Measurements from ENCODE around the gene CDO1. TPM values are rescaled to one million over a fixed set of nuclear protein-coding genes. Genes with fewer than 3 reads are reported as not detected.
"Not testable (repeated sequence)": the region's sequence is repeated elsewhere in the genome, so short reads cannot be mapped to it uniquely, and the experiment has no call there.

Gene CDO1
- polyA plus RNA-seq, 1 donor from 2014 or later, result not detected

DNA sequence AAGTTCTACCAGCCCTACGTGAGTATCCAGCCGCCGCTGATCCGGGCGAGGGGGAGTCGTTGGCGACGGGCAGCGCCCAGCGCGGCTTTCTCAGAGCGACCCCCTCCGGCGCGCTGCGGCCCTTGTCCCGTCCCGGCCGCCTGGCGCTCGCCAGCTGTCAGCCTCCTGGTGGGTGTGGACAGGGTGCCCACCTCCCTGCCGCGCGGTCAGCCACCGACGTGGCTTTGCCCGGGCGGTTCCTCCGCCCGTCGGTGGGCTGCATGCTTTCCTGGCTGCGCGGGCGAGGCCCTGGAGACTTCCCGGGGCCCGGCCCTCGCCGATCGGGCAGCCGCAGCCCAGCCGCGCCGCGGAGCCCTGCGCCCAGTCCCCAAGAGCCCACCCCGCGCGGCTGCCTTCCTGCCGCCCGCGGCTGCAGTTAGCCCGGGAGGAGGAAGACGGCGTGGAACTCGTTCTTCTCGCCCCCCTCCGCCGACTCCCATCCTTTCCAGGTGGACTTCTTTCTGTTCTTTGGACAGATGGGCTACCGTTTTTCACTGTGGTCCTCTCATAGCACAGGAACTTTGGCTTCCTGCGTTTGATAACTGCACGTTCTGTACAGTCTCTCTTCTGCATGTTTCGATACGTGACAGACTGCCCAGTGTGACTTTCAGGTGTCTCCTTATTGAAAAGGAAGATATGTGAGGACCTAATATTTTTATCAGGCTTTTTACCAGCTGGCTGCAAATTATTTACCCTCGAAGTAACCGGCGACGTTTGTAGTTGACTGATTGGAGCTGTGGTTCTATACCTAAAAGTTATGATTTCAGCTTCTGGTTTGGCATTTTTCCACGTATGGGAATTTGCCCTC is 25.9 kb upstream of the CDO1 start:
- Mint-ChIP-seq H3K36me3 (no peaks in the 10 kb centered on the region), H3K27ac (peak overlapping the region; percentile 98 to 100 (median 98)), H3K27me3 (no peaks in the 10 kb centered on the region), H3K4me1 (peaks cover 44 to 48% (median 46%) of the 10 kb centered on the region in 3 donors), H3K9me3 (no peaks in the 10 kb centered on the region), H3K4me3 (peak overlapping the region; percentile 98 to 100 (median 99))

DNA sequence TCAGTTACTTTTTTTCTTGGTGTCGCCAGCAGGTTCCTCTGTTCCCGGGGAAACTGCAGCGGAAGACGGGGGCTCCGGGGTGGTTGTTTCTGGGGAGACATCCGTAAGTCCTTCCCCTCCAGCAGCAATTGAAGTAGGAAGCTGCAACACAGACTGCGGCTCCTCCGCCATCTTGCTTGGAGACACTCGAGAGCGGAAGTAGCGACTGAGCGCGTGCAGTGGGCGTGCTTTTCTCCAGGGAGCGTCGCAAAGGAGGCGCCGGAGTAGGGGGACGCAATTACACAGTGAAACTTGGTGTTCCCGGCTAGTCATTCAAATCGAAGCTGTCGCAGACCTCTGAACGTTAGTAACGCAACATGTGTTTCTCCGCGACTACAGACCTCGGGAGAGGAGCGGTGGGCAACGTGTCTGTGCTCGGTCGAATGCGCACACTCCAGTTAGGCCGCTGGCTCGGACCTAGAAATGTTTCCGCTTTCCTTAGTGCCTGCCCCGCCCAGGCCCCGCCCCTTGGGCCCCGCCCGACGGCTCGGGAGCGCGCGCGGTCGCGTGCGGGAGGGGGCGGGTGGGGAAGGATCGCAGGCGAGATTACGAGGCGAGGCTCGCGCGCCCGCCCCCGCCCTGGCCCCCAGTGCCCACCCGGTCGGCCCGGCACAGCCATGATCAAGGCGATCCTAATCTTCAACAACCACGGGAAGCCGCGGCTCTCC is 25.1 kb upstream of the CDO1 start, which contains the start of the genes AP3S1 and ATG12:
TSS of gene AP3S1 (plus strand) at position 554 of the 707 bp plus-strand sequence. CDS start at position 657, 103 bp downstream.
TSS of gene ATG12 (minus strand) at position 184 of the 707 bp plus-strand sequence. CDS start at position 171, 13 bp downstream.
- peak within 1 kb of the TSS; percentile 98 to 100 (median 99) for H3K27ac Mint-ChIP-seq
- H3K4me3 Mint-ChIP-seq, result peak within 1 kb of the TSS; percentile 98 to 100 (median 99)
- no peaks in the 10 kb centered on the region for H3K36me3 Mint-ChIP-seq
- peaks cover 44 to 52% (median 47%) of the 10 kb centered on the region in 3 donors for H3K4me1 Mint-ChIP-seq
- no peaks in the 10 kb centered on the region for H3K9me3 Mint-ChIP-seq
- no peaks in the 10 kb centered on the region for H3K27me3 Mint-ChIP-seq

DNA sequence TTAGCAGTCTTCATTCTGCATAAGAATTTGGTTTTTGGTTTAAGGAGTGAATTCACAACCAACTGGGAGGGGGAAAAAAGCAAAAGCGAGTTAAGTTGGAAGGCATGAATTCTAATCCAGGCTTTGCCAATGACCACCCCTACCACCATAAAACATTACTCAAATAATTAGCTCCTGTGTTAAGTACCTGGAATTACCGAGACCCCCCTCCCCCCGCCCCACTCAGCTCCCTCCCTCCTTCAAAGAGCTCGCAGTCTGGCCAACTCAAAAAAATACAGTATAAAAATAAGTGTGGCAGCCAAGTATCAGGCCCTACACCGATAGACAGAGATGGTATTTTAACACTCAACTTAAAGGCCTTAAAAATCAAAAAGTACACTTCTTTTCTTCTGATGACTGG is 24.4 kb upstream of the CDO1 start:
- H3K27ac Mint-ChIP-seq, result peak overlapping the region; percentile 98 to 100 (median 99)
- H3K36me3 Mint-ChIP-seq, result peaks cover 2% of the 10 kb centered on the region
- H3K4me1 Mint-ChIP-seq, result peaks cover 44 to 52% (median 47%) of the 10 kb centered on the region in 3 donors
- H3K27me3 Mint-ChIP-seq, result no peaks in the 10 kb centered on the region
- H3K4me3 Mint-ChIP-seq, result peak overlapping the region; percentile 98 to 100 (median 99)
- H3K9me3 Mint-ChIP-seq, result no peaks in the 10 kb centered on the region

DNA sequence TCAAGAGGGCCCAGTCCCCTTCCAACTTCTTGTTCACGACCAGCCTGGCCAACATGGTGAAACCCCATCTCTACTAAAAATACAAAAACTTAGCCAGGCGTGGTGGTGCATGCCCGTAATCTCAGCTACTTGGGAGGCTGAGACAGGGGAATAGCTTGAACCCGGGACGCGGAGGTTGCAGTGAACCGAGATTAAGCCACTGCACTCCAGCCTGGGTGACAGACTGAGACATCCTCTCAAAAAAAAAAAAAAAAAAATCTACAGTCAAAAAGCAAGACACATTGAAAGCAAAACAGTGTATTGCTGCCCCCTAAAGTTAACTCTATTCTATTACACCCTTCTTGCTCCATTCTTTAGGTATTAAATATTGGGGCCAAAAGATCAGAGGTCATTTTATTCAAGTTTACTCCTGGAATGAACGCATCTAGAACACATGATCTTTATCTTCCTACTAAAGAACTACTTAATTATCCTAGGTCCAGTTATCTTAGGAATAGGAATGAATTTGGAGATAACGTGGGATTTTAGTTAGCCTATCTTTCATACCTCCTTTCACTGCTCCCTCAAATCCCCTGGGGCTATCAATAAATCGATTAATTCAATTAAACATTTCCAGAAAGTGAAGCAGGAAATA is 22.5 kb upstream of the CDO1 start:
- no peaks in the 10 kb centered on the region for H3K9me3 Mint-ChIP-seq
- no peaks in the 10 kb centered on the region for H3K27me3 Mint-ChIP-seq
- H3K4me3 Mint-ChIP-seq, result peak overlapping the region; percentile 34 to 99 (median 92)
- peaks cover 4% of the 10 kb centered on the region for H3K36me3 Mint-ChIP-seq
- H3K4me1 Mint-ChIP-seq, result peaks cover 30 to 38% (median 34%) of the 10 kb centered on the region in 3 donors
- peak overlapping the region; percentile 47 to 98 (median 73) for H3K27ac Mint-ChIP-seq

DNA sequence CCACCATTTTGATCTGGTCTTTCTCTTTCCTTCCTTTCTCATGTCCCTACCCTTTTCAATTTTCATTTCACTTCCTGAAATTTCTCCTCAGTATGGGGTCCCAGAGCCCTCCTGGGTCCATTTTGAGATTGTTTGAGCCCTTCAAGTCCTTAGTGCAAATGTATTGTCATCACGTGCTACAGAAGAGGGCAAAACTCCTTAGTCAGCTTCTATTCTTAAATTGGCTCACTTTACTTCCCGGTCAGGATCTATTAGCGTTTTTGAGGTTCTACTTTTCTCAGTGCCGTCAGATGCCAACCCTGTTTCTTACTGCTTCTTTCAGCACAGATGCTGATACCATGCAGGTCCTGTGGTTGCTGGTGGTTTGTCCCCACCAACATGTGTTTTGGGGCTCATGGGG is 19.0 kb upstream of the CDO1 start:
- peaks cover 4% of the 10 kb centered on the region for H3K36me3 Mint-ChIP-seq
- no peaks in the 10 kb centered on the region for H3K9me3 Mint-ChIP-seq
- no peaks in the 10 kb centered on the region for H3K27me3 Mint-ChIP-seq
- H3K4me3 Mint-ChIP-seq, result peak overlapping the region in 1 of 4 donors; percentile 33
- H3K4me1 Mint-ChIP-seq, result peaks cover 20 to 25% (median 23%) of the 10 kb centered on the region in 3 donors
- peak overlapping the region in 1 of 3 donors; percentile 59 for H3K27ac Mint-ChIP-seq

DNA sequence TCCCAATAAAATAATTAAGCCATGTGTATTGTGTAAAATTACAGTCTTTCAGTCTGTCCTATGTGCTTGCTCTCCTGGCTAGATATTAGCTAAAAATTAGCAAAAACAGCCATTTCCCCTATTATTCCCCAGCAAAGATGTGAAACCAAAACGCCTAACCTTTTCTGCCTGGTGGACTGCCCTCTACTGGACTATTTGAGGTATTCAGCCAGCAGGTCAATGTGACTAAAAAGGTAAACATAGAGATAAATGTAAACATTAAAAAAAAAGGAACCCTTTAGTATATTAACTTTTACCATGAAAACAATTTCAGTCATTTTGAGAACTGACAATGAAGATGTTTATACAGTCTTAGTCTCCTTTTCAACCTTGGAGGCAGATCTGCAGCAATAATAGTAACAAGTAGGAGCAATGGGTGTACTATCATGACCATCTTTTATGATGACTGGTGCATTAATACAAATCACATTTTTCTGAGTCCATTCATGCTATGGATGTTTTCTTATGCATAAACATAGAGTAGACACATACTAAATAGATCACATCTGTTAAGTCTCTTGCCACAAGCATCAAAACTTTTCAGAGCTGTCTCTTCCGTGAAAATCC is 14.8 kb upstream of the CDO1 start:
- Mint-ChIP-seq H3K27me3 (no peaks in the 10 kb centered on the region), H3K4me3 (no peak overlapping the region), H3K9me3 (peaks cover 0 to 3% (median 3%) of the 10 kb centered on the region in 3 donors), H3K36me3 (peaks cover 15% of the 10 kb centered on the region), H3K27ac (no peak overlapping the region), H3K4me1 (peaks cover 2 to 7% (median 5%) of the 10 kb centered on the region in 3 donors)

DNA sequence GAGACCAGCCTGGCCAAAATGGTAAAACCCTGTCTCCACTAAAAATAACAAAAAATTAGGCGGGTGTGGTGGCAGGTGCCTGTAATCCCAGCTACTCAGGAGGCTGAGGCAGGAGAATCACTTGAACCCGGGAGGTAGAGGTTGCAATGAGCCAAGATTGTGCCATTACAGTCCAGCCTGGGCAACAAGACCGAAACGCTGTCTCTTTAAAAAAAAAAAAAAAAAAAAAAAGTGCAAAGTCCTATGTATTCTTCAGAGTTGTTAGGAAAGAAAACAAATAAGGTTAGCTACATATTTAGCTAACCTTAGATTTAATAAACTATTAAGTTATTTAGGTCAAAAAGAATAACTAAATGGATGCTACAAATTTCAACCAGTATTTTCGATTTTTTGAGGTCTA is 13.5 kb upstream of the CDO1 start:
- Mint-ChIP-seq H3K27ac (no peak overlapping the region), H3K27me3 (no peaks in the 10 kb centered on the region), H3K36me3 (peaks cover 13% of the 10 kb centered on the region), H3K9me3 (peaks cover 0 to 7% (median 5%) of the 10 kb centered on the region in 3 donors), H3K4me1 (peaks cover 2 to 8% (median 5%) of the 10 kb centered on the region in 3 donors), H3K4me3 (no peak overlapping the region)

DNA sequence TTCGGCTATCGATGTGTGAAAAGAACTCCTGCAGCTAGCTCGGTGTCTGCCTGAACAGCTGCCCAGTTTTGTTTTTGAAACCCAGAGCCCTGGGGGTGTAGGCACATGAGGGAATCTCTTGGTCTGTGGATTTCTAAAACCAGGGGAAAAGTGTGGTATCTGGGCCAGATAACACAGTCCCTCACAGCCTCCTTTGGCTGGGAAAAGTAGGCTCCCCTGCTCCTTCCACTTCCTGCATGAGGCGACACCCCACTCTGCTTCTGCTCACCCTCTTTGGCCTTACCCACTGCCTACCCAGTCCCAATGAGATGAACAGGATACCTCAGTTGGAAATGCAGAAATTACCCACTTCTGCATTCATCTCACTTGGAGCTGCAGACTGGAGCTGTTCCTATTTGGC is 9.5 kb upstream of the CDO1 start:
- Mint-ChIP-seq H3K4me1 (peaks cover 0 to 4% (median under 1%) of the 10 kb centered on the region in 3 donors), H3K27me3 (no peaks in the 10 kb centered on the region), H3K9me3 (peaks cover 4 to 18% (median 12%) of the 10 kb centered on the region in 3 donors), H3K4me3 (no peak overlapping the region), H3K36me3 (peaks cover 13% of the 10 kb centered on the region), H3K27ac (peak overlapping the region in 1 of 3 donors; percentile 65)

DNA sequence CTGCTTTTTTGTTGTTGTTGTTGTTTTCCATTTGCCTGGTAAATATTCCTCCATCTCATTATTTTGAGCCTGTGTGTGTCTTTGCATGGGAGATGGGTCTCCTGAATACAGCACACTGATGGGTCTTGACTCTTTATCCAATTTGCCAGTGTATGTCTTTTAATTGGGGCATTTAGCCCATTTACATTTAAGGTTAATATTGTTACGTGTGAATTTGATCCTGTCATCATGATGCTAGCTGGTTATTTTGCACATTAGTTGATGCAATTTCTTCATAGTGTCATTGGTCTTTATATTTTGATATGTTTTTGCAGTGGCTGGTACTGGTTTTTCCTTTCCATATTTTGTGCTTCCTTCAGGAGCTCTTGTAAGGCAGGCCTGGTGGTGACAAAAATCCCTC is 8.5 kb upstream of the CDO1 start:
- not testable (repeated sequence) for H3K4me1 Mint-ChIP-seq, H3K27me3 Mint-ChIP-seq

DNA sequence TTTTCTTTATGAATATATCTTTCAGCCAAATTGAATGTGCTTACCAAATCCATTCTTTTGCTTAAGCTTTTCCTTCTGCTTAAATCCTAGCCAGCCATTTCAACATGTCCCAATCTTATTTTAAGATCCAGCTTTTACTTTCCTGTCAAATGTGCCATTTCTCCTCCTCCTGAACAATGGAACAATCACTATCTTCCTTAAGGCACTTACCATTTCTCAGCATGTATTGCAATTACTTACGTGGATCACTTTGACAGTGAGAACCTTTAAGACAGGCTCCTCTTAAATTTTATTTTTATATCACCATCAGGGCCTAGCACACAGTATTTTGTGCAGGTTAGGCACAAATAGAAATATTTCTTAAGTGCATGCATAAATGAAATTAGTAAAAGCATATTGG is 4.4 kb upstream of the CDO1 start:
- Mint-ChIP-seq H3K27me3 (peaks cover 9% of the 10 kb centered on the region), H3K9me3 (peaks cover 4 to 17% (median 7%) of the 10 kb centered on the region in 3 donors), H3K27ac (no peak overlapping the region), H3K36me3 (no peaks in the 10 kb centered on the region), H3K4me3 (peak overlapping the region in 1 of 4 donors; percentile 6), H3K4me1 (peaks cover 0 to 7% (median 4%) of the 10 kb centered on the region in 3 donors)

More for the DNA sequence above, 8.5 kb upstream of the CDO1 start:
- Mint-ChIP-seq H3K9me3 (peaks cover 4 to 18% (median 12%) of the 10 kb centered on the region in 3 donors), H3K36me3 (peaks cover 13% of the 10 kb centered on the region)
- H3K27ac Mint-ChIP-seq, H3K4me3 Mint-ChIP-seq: not testable (repeated sequence)

DNA sequence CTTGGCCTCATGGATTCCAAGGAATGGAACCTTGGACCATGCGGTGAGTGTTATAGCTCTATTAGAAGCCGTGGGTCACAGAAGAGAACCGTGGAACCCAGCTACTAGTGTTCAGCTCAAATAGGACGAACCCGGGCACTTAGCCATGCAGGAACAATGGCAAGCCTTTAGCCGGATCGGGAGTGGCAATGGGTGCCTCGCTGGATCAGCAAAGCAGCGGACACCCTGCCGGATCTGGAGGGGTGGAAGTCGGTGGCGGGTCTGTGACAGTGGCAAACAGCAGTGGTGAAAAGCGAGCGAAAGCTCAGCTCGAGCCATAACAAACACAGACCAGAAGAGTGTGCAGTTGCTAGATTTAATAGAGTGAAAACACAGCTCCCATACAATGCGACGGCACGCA is 2.4 kb upstream of the CDO1 start:
- Mint-ChIP-seq H3K4me3 (no peak overlapping the region), H3K4me1 (peaks cover 11 to 16% (median 13%) of the 10 kb centered on the region in 3 donors), H3K27me3 (peaks cover 28% of the 10 kb centered on the region), H3K27ac (no peak overlapping the region), H3K36me3 (no peaks in the 10 kb centered on the region), H3K9me3 (peaks cover 0 to 8% (median 4%) of the 10 kb centered on the region in 3 donors)

DNA sequence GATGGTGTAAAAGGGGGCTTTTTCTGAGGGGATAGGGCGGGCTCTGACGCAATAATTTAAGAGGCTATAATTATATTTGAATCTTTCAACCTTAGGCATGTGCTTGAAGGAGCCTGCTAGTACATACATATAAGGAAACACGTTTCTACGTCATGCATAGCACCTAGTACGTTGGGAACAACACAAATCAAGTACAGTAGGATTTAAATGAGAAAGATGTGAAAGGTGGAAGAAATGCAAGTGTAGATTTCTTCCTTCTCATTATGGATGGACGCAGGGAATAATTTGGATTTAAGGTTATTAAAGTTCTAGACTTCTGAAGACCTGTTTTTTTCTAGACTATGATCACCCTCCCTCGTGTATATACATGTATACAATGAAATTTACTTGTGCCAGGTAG is 927 bp upstream of the CDO1 start:
- Mint-ChIP-seq H3K4me1 (peaks cover 11 to 16% (median 13%) of the 10 kb centered on the region in 3 donors), H3K36me3 (no peaks in the 10 kb centered on the region), H3K9me3 (peaks cover 0 to 2% (median 2%) of the 10 kb centered on the region in 3 donors), H3K27ac (no peak overlapping the region), H3K27me3 (peaks cover 37% of the 10 kb centered on the region), H3K4me3 (no peak overlapping the region)

DNA sequence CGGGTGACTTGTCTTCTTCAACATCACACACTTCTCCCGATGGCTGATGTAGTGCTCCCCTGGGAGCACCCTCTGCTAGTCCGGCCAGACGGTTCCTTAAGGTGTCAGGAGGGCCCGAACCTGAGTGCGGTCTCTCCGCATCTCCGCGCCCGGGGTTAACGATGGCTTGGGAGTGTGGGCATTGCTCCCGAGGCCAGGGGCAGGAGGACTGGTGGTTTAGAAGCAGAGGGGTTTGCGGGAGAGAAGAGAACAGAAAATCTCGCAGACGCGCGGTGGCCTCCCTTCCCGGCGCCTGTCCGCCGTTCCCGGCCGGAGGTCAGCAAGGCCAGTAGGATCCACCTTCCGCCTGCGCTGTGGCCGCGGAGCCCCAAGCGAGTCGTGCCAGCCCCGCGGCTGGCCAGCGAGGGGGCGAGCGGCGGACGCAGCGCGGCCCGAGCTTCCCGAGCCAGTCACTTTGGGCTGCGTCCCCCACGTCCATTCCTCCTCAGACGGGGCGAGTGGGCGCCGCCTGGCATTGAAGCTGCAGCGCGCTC is 700 bp downstream of the CDO1 start:
- Mint-ChIP-seq H3K9me3 (peaks cover 0 to 2% (median 0%) of the 10 kb centered on the region in 3 donors), H3K27me3 (peaks cover 40% of the 10 kb centered on the region), H3K4me3 (peak overlapping the region; percentile 73 to 86 (median 84)), H3K27ac (no peak overlapping the region), H3K4me1 (peaks cover 11 to 16% (median 13%) of the 10 kb centered on the region in 3 donors), H3K36me3 (no peaks in the 10 kb centered on the region)

Measured in IgD-negative memory B cell (primary cell).